NCI-H526 (cell line): ENCODE measurements around the gene MYL11.

Experiments
- DNase-seq, 2 experiments: peaks; one replicate each; lab custom pipeline; 2025; lab: John Stamatoyannopoulos, UW

Gene MYL11

DNA sequence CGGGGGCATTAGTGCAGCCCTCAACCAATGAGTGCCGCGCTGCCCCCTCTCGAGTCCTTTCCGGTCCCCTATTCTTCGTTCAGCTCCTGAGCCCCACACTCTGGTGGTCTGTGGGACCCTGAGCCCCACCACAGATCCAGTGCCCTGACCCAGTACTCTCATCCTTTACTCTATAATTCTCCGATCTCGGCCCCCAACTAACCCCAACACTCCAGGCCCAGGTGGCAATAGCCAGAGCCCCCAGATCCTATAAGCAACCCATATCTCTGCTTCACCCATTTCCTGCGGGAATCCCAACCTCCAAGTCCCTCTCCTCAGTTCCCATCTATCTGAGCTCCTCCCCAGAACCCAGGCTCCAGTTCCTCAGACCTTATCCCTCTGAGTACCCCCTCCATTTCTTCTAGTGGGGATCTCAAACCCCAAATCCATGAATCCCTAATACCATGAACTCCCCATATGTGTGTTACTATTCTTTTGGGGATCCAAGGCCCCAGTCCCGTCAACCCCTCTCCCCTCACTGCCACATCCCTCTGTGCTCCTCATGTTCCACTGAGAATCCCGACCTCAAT, 3.3 kb upstream of the MYL11 start:
- no peak for DNase-seq

DNA sequence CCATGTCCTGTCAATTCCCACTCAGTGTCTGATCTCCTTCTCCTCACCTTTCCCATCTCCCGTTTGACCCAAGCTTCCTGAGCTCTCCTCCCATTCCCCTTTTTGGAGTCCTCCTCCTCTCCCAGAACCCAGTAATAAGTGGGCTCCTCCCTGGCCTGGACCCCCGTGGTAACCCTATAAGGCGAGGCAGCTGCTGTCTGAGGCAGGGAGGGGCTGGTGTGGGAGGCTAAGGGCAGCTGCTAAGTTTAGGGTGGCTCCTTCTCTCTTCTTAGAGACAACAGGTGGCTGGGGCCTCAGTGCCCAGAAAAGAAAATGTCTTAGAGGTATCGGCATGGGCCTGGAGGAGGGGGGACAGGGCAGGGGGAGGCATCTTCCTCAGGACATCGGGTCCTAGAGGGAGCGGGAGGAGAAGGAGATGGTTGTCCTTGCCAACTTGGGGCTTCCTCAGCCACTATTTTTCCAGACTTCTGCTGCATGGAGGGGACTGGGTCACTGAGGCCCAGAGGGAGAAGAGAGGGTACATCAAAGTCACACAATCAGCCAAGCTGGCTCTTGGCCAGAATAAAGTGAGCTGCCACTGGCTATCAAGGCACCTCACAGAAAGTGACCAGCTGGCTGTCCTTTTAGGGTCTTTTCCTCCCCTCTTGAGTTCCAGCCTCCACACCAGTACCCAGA, 2.4 kb upstream of the MYL11 start:
- no peak for DNase-seq

DNA sequence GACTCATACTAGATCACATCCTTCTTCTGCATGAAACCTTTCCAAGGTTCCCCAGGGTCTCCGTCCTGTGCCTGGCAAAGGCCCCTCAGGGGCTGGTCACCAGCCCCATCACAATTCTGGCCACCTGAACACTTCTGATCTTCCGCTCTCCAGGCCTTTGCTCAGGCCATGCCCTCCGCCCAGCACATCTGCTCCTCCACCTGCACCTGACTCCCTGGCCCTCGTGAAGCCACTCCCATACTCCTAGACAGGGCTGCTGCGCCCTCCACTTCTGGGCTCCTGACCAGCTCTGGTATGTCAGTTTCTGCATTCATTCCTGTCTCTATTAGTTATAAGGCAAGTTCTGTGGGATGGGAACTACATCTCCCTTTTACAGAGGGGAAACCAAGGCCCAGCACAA, 1.9 kb upstream of the MYL11 start:
- no peak for DNase-seq

DNA sequence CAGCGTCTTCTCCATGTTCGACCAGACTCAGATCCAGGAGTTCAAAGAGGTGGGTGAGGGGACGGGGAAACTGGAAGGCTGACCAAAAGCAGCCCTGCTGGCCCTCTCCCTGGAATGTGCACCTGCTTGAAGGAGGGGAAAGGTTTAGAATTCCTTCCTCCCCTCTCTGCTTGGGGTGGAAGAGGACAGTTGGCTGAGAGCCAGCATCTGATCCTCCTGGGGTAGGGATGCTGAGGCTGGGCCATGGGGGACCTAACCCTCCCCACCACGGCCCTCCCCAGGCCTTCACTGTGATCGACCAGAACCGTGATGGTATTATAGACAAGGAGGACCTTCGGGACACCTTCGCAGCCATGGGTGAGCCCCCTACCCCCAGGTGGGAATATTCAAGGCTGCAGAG, 1.3 kb downstream of the MYL11 start:
- DNase-seq = no peak

GRCh38 chr16:30376461-30376902, 1.9 kb downstream of the MYL11 start:
- no peak for DNase-seq

DNA sequence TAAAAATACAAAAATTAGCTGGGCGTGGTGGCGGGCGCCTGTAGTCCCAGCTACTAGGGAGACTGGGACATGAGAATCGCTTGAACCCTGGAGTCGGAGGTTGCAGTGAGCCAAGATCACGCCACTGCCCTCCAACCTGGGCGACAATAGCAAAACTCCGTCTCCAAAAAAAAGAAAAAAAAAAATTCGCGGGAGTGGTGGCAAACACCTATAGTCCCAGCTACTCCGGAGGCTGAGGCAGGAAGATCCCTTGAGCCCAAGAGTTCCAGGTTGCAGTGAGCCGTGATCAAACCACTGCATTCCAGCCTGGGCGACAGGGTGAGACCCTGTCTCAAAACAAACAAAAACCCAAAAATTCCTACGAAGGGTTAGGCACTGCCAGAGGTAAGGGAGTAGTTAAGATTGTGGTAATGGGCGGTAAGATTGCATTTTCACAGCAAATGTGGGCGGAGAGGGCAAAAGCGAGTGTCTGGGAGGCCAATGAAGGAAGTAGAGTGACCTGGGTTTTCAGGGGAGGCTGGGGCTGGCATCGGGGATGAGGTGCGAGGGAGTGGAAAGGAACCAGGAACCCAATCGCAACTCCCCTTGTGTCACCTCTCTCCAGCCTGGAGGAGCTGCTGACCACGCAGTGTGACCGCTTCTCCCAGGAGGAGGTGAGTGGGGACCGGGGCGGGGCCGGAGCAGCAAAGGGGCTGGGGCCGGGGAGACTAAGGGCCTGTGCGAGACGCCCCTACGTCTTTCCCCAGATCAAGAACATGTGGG, 2.6 kb downstream of the MYL11 start:
- DNase-seq = no peak

DNA sequence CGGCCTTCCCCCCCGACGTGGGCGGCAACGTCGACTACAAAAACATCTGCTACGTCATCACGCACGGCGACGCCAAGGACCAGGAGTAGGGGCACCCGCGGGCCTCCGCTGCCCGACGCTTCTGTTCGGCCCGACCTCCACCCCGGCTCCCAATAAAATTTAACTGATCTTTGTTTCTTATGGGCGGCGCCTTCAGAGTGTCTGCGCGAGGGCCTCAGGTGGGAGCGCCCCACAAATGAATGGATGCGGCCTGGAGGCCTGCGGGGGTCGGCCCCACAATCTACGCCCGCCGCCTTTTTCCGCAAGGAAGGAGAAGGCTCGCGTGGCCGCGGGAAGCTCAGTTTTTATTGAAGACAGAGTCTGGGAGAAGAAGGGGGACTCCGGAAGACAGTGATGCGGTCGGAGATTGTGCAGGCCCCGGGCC, 3.2 kb downstream of the MYL11 start:
- peak; percentile 78 to 86 for DNase-seq

GRCh38 chr16:30378236-30379157, 3.9 kb downstream of the MYL11 start:
- DNase-seq = peak; percentile 90 to 99

- no peak for DNase-seq
Observed at GRCh38 chr16:30379158-30379783, 4.7 kb downstream of the MYL11 start.

GRCh38 chr16:30380072-30380802, 5.6 kb downstream of the MYL11 start:
- DNase-seq = no peak

GRCh38 chr16:30380803-30381208, 6.2 kb downstream of the MYL11 start:
- DNase-seq = no peak

GRCh38 chr16:30381291-30382041, 6.9 kb downstream of the MYL11 start:
- no peak for DNase-seq

GRCh38 chr16:30382111-30382881, 7.7 kb downstream of the MYL11 start, which contains the start of gene SEPTIN1:
Gene SEPTIN1, minus strand, starts transcription at chr16:30382561. Its CDS starts 19 bp downstream, at chr16:30382542.
- DNase-seq = no peak

DNA sequence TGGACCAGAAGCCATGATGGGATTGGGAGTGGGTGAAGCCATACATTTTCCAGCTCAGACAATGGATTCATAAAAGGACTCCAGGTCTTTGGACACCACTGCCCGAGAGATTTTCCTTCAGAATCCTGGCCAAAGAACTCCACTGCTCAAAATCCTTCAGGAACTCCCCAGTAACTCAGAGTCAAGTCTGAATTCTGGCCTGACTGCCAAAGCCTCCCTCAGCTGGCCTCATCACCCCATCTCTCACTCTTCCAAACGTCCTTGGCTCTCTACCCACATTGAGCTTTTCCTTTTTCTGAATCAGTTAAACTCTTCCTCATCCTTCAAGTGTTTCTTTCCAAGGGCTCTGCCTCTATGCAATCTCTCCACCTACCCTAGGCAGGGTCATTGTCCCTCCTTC, 8.9 kb downstream of the MYL11 start:
- no peak for DNase-seq

DNA sequence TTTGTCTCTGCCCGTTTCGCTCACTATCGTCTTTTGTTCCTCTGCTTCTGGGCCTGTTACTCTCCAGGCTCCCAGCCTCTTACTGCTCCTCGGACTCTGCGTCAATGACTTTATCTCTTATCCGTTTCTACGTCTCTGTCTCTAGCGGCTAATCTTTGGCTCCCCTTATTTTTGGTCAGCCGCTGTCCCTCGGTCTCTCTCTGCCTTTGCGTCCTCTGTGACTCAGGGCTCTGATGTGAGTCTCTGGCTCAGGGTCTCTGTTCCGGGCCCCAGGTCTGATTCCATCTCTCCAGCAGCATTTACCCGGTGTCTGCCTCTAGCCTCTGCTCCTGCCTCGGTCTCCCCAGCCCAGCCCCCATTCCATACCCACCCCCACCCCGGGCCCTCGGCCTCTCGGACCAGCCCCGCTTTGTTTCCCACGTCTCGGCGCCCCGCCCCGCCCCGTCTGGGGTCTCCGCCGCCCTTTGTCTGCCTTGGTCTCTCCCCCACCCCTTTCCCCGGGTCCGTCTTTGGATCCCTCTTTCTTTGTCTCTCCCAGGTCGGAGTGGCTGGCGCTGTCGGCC, 20.1 kb downstream of the MYL11 start:
- DNase-seq = peak in 1 of 2 experiments; percentile 49

- peak; percentile 81 to 97 for DNase-seq
Observed at GRCh38 chr16:30395155-30395991, 20.8 kb downstream of the MYL11 start, which contains the start of gene ZNF48. Gene ZNF48, plus strand, starts transcription at chr16:30395420. Its CDS starts 375 bp downstream, at chr16:30395795.

- peak; percentile 22 to 46 for DNase-seq
Observed at GRCh38 chr16:30395992-30396585, 21.5 kb downstream of the MYL11 start.
